Superior temporal gyrus (tissue), 1 donor: Measurements from ENCODE around the gene MYDGF.
"Not testable (repeated sequence)": the region's sequence is repeated elsewhere in the genome, so short reads cannot be mapped to it uniquely, and the experiment has no call there.

Experiments
- DNase-seq: peaks from one replicate; pipeline ENCODE4 v3.0.0-alpha.2; 2016; ENCODE audit errors: extremely low spot score

The MYDGF gene

GRCh38 chr19:4700693-4700970, 30.5 kb upstream of the MYDGF start:
- no peak for DNase-seq

- no peak for DNase-seq
These were observed 29.9 kb upstream of the MYDGF start for GRCh38 chr19:4699826-4700692.

GRCh38 chr19:4697304-4697703, 27.2 kb upstream of the MYDGF start:
- DNase-seq = no peak

- DNase-seq = peak; percentile 10
These were observed 25.1 kb upstream of the MYDGF start for GRCh38 chr19:4695224-4695731.

GRCh38 chr19:4694211-4694987, 24.3 kb upstream of the MYDGF start:
- DNase-seq = peak; percentile 75

GRCh38 chr19:4693471-4694121, 23.5 kb upstream of the MYDGF start:
- DNase-seq = no peak

GRCh38 chr19:4693078-4693350, 22.9 kb upstream of the MYDGF start:
- no peak for DNase-seq

GRCh38 chr19:4692251-4693077, 22.3 kb upstream of the MYDGF start:
- no peak for DNase-seq

GRCh38 chr19:4691373-4691772, 21.2 kb upstream of the MYDGF start:
- no peak for DNase-seq

GRCh38 chr19:4690361-4690760, 20.2 kb upstream of the MYDGF start:
- no peak for DNase-seq

GRCh38 chr19:4689403-4689802, 19.3 kb upstream of the MYDGF start:
- DNase-seq = no peak

- no peak for DNase-seq
These were observed 18.4 kb upstream of the MYDGF start for GRCh38 chr19:4688587-4688986.

- no peak for DNase-seq
These were observed 17.3 kb upstream of the MYDGF start for GRCh38 chr19:4687396-4687795.

GRCh38 chr19:4686700-4687099, 16.6 kb upstream of the MYDGF start:
- DNase-seq = no peak

GRCh38 chr19:4684312-4685095, 14.4 kb upstream of the MYDGF start:
- DNase-seq = peak; percentile 24

GRCh38 chr19:4682417-4683200, 12.5 kb upstream of the MYDGF start:
- DNase-seq = no peak

GRCh38 chr19:4680021-4680420, 9.9 kb upstream of the MYDGF start:
- not testable (repeated sequence) for DNase-seq

GRCh38 chr19:4678881-4679790, 9.0 kb upstream of the MYDGF start:
- no peak for DNase-seq
